Tibial nerve (tissue), 4 donors: ENCODE measurements around the gene TUBGCP6. TPM values are rescaled to one million over a fixed set of nuclear protein-coding genes. Genes with fewer than 3 reads are reported as not detected.
"Not testable (repeated sequence)": the region's sequence is repeated elsewhere in the genome, so short reads cannot be mapped to it uniquely, and the experiment has no call there.

Experiments used
- DNase-seq, 2 donors: peaks; one replicate each; pipeline ENCODE4 v3.0.0-alpha.2; 2019; ENCODE audit warnings: low spot score in 2 of 2
- H3K27ac ChIP-seq, 4 donors: fragments of 200-600 bp; sonication (generic) in 3 of 4; one replicate each; pipeline ENCODE4 v1.5.1; 2017 to 2019; ENCODE audit warnings: mild to moderate bottlenecking in 1 of 4
- H3K27me3 ChIP-seq, 2 donors: fragments of 200-600 bp; sonication (generic) in 1 of 2; one replicate each; pipeline versions ENCODE4 v1.5.1 to v1.6.0; 2017 to 2019
- H3K36me3 ChIP-seq, 3 donors: fragments of 200-600 bp; sonication (generic); one replicate each; pipeline ENCODE4 v1.5.1; 2018 to 2019
- H3K4me1 ChIP-seq, 4 donors: fragments of 200-600 bp; sonication (generic) in 3 of 4; one replicate each; pipeline ENCODE4 v1.5.1; 2017 to 2019
- H3K4me3 ChIP-seq, 4 donors: fragments of 200-600 bp; sonication (generic) in 3 of 4; one replicate each; pipeline ENCODE4 v1.5.1; 2017 to 2019; ENCODE audit warnings: mild to moderate bottlenecking in 1 of 4, moderate library complexity in 1 of 4
- H3K9me3 ChIP-seq, 4 donors: fragments of 200-600 bp; sonication (generic) in 3 of 4; one replicate each; pipeline ENCODE4 v1.5.1; 2017 to 2019
- CTCF ChIP-seq, 5 experiments: fragments of 200-600 bp in 3 of 5; fragments of 450-650 bp in 2 of 5; sonication (generic) in 3 of 5; IDR thresholded peaks; one replicate each; pipeline ENCODE4 v1.5.1; 2016 to 2019; ENCODE audit warnings: antibody characterized with exemption in 5 of 5, mild to moderate bottlenecking in 3 of 5, moderate library complexity in 2 of 5
- EP300 ChIP-seq, 2 donors: sonication (generic); formaldehyde crosslinking; IDR thresholded peaks; one replicate each; pipeline ENCODE4 v1.6.1; 2017; ENCODE audit warnings: antibody characterized with exemption in 2 of 2, mild to moderate bottlenecking in 1 of 2
- POLR2A ChIP-seq, 2 donors: fragments of 450-650 bp; IDR thresholded peaks; one replicate each; pipeline ENCODE4 v1.6.1; 2017; ENCODE audit warnings: antibody characterized with exemption in 2 of 2, mild to moderate bottlenecking in 2 of 2, moderate library complexity in 2 of 2
- WGBS, 2 donors: methylation state at CpG; one replicate each; pipeline ENCODE4 v1.1.5; 2018; 5-methylcytosine and 5-hydroxymethylcytosine counted together
- total RNA-seq, 4 donors: library from RNA; depleted of rRNA; stranded (reverse); fragments of >200 nt; gene quantifications; one replicate each; pipeline ENCODE4 v1.1.0, GENCODE V29; 2016

TUBGCP6 gene
- total RNA-seq, 4 donors from 2014 or later: 72.2 to 127 (median 78.6) TPM

GRCh38 chr22:50274311-50274710 is 29.5 kb upstream of the TUBGCP6 start:
- H3K9me3 ChIP-seq: no peaks in the 10 kb centered on the region
- H3K4me1 ChIP-seq: peaks cover 0 to 57% (median 26%) of the 10 kb centered on the region in 4 donors
- peak in 1 of 2 donors; percentile 44 for DNase-seq
- peaks cover 0 to 44% (median 4%) of the 10 kb centered on the region in 3 donors for H3K36me3 ChIP-seq
- TF ChIP-seq CTCF (IDR thresholded peaks at IDR 0.05): peak; percentile 25 to 46 (median 32)
- no peak for TF ChIP-seq EP300 (IDR thresholded peaks at IDR 0.05)
- 21 to 28% methylated on average over 6 to 7 of the region's 7 CpGs for WGBS, 2 donors
- H3K27me3 ChIP-seq: peaks cover 0 to 12% of the 10 kb centered on the region in 2 donors
- H3K27ac ChIP-seq: no peak overlapping the region
- H3K4me3 ChIP-seq: no peak overlapping the region

GRCh38 chr22:50273781-50274180 is 29.0 kb upstream of the TUBGCP6 start:
- not testable (repeated sequence) for DNase-seq, H3K4me3 ChIP-seq, H3K27ac ChIP-seq, H3K9me3 ChIP-seq
- Histone ChIP-seq H3K36me3 (peaks cover 0 to 39% (median 4%) of the 10 kb centered on the region in 3 donors), H3K27me3 (peaks cover 0 to 12% of the 10 kb centered on the region in 2 donors), H3K4me1 (peaks cover 0 to 62% (median 31%) of the 10 kb centered on the region in 4 donors)
- WGBS, 2 donors: 84 to 90% methylated on average over 10 of the region's 10 CpGs

DNA sequence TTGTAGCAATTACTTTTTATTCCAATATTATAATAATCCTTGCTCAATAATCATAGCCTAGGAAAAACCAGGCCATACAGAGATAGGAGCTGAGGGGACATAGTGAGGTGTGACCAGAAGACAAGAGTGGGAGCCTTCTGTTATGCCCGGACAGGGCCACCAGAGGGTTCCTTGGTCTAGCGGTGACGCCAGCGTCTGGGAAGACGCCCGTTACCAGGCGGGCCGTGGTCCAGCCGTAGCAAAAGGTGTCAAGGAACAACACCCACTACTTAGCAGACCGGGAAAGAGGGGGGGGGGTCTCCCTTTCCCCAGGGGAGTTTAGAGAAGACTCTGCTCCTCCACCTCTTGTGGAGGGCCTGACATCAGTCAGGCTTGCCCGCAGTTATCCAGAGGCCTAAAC is 28.5 kb upstream of the TUBGCP6 start:
- not testable (repeated sequence) for H3K27ac ChIP-seq, H3K9me3 ChIP-seq, H3K4me3 ChIP-seq, DNase-seq
- peaks cover 0 to 67% (median 34%) of the 10 kb centered on the region in 4 donors for H3K4me1 ChIP-seq
- whole genome bisulfite sequencing, 2 donors: 35 to 100% methylated on average over 1 to 11 of the region's 11 CpGs
- H3K27me3 ChIP-seq: peaks cover 0 to 12% of the 10 kb centered on the region in 2 donors
- H3K36me3 ChIP-seq: peaks cover 0 to 35% (median 4%) of the 10 kb centered on the region in 3 donors

DNA sequence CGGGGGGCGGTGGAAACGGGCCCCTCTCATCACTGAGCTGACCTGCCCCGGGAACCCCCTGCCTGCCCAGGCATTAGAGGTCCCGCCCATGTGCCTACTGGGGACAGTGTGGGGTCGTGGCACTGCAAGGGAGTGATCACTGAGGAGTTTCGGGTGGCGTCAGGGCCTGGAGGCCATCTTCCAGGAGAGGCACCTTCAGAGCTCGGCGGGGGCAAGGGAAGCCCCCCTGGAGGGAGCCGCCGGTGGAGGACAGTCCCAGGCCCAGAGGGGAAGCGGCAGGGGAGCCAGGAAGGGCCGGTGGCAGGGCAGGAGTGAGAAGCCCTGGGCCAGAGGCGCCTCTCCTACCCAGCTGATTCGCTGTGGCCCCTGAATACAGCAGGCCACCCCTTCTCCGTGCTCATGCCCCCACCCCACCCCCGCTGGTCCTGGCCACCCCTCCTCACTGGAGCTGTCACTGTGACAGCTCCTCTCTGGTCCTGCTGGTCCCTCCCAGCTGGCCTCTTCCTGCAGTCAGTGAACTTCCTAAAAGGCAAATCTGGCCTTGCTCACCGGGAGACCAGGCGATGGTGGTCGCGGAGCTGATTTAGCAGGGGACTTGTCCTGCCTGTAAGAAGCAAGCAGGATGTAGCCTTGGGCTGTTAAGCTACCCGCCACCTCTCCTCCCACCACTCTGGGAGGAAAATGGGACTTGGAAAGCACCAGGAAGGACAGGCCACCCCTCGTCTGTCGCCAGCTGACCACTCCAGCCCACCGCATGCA is 27.4 kb upstream of the TUBGCP6 start:
- peak overlapping the region in 1 of 4 donors; percentile 64 for H3K27ac ChIP-seq
- peaks cover 0 to 24% (median 4%) of the 10 kb centered on the region in 3 donors for H3K36me3 ChIP-seq
- peaks cover 0 to 78% (median 42%) of the 10 kb centered on the region in 4 donors for H3K4me1 ChIP-seq
- no peaks in the 10 kb centered on the region for H3K9me3 ChIP-seq
- peak overlapping the region in 3 of 4 donors; percentile 41 to 66 (median 54) for H3K4me3 ChIP-seq
- no peak for DNase-seq
- no peak for TF ChIP-seq POLR2A (IDR thresholded peaks at IDR 0.05)
- peak in 1 of 5 experiments; percentile 5 for TF ChIP-seq CTCF (IDR thresholded peaks at IDR 0.05)
- 48 to 60% methylated on average over 19 to 20 of the region's 26 CpGs for WGBS, 2 donors
- peaks cover 0 to 15% of the 10 kb centered on the region in 2 donors for H3K27me3 ChIP-seq

- Histone ChIP-seq H3K4me3 (peak overlapping the region; percentile 18 to 66 (median 48)), H3K4me1 (peaks cover 0 to 81% (median 44%) of the 10 kb centered on the region in 4 donors)
- WGBS, 2 donors: 0 to 1% methylated on average over 16 to 22 of the region's 45 CpGs
These were observed 26.7 kb upstream of the TUBGCP6 start for GRCh38 chr22:50271519-50271970.

More at GRCh38 chr22:50271519-50271970, 26.7 kb upstream of the TUBGCP6 start:
- H3K27ac ChIP-seq: peak overlapping the region in 1 of 4 donors; percentile 64
- TF ChIP-seq CTCF (IDR thresholded peaks at IDR 0.05): no peak
- TF ChIP-seq EP300 (IDR thresholded peaks at IDR 0.05): no peak
- no peak for TF ChIP-seq POLR2A (IDR thresholded peaks at IDR 0.05)
- H3K36me3 ChIP-seq: peaks cover 0 to 17% (median 4%) of the 10 kb centered on the region in 3 donors
- DNase-seq: no peak
- peaks cover 0 to 21% of the 10 kb centered on the region in 2 donors for H3K27me3 ChIP-seq
- H3K9me3 ChIP-seq: no peaks in the 10 kb centered on the region
